ENCODE measurements around the gene CORO1C.

The CORO1C gene

GRCh38 chr12:108597559-108598471 lies 133.5 kb downstream of the CORO1C start, which contains the start of gene TMEM119:
TSS of gene TMEM119 (minus strand) at chr12:108598084. CDS start at chr12:108592383, 5,701 bp downstream.
- no peak for DNase-seq

GRCh38 chr12:108596854-108597558 lies 134.3 kb downstream of the CORO1C start:
- no peak for DNase-seq

- no peak for DNase-seq
Measured at GRCh38 chr12:108595711-108596647, 135.3 kb downstream of the CORO1C start.

All from activated effector memory CD4-positive, alpha-beta T cell treated with anti-CD3 and anti-CD28 coated beads, Interleukin-2, amount 50 U/mL, for 16 hours (primary cell).